Endodermal cell (in vitro differentiated cells): Measurements from ENCODE around the gene CLEC6A. TPM values are rescaled to one million over a fixed set of nuclear protein-coding genes. Genes with fewer than 3 reads are reported as not detected.

Source experiments
- DNase-seq: peaks from one replicate; pipeline ENCODE4 v3.0.0-alpha.2; 2017
- H3K27ac ChIP-seq: 2 replicates; pipeline ENCODE4 v1.5.1; 2013; ENCODE audit warnings: mild to moderate bottlenecking, low read depth, low read length, moderate library complexity
- H3K27me3 ChIP-seq: 2 replicates; pipeline ENCODE4 v1.6.1; 2013; ENCODE audit warnings: mild to moderate bottlenecking, low read length, moderate library complexity; ENCODE audit not compliant: insufficient read depth, control insufficient read depth, poor library complexity, severe bottlenecking
- H3K36me3 ChIP-seq: 2 replicates; pipeline ENCODE4 v1.7.0; 2013; ENCODE audit warnings: mild to moderate bottlenecking, low read length, moderate library complexity; ENCODE audit not compliant: control insufficient read depth, insufficient read depth
- H3K4me1 ChIP-seq: one replicate; pipeline ENCODE4 v1.7.0; 2013; ENCODE audit warnings: low read length; ENCODE audit not compliant: control insufficient read depth, insufficient read depth
- H3K4me3 ChIP-seq: 2 replicates; pipeline ENCODE4 v1.5.1; 2013; ENCODE audit warnings: mild to moderate bottlenecking, low read length, moderate library complexity
- H3K9ac ChIP-seq: 2 replicates; pipeline ENCODE4 v1.6.1; 2013; ENCODE audit warnings: mild to moderate bottlenecking, low read length, moderate library complexity; ENCODE audit not compliant: poor library complexity, severe bottlenecking; ENCODE audit errors: extremely low read depth
- H3K9me3 ChIP-seq: 2 replicates; pipeline ENCODE4 v1.6.1; 2013; ENCODE audit warnings: mild to moderate bottlenecking, low read length, moderate library complexity; ENCODE audit not compliant: control insufficient read depth
- H3K27ac Mint-ChIP-seq: 2 replicates; pipeline ENCODE4 v1.8.0; 2020; ENCODE audit warnings: mixed read lengths
- H3K27me3 Mint-ChIP-seq: 2 replicates; pipeline ENCODE4 v1.8.0; 2021; ENCODE audit warnings: mild to moderate bottlenecking, mixed read lengths; ENCODE audit not compliant: insufficient read depth
- H3K36me3 Mint-ChIP-seq: 2 replicates; pipeline ENCODE4 v1.8.0; 2020; ENCODE audit warnings: low read depth, mixed read lengths
- H3K4me1 Mint-ChIP-seq: 2 replicates; pipeline ENCODE4 v1.8.0; 2020; ENCODE audit warnings: mixed read lengths
- H3K4me3 Mint-ChIP-seq: 2 replicates; pipeline ENCODE4 v1.8.0; 2020; ENCODE audit warnings: mild to moderate bottlenecking, moderate library complexity, mixed read lengths
- H3K9me3 Mint-ChIP-seq: 2 replicates; pipeline ENCODE4 v1.8.0; 2020; ENCODE audit warnings: mild to moderate bottlenecking, mixed read lengths
- WGBS, 2 experiments: methylation state at CpG; one replicate each; pipeline versions ENCODE4 v1.1.5 to v1.1.7; 2013; ENCODE audit warnings: missing lambda C conversion rate in 2 of 2, mixed read lengths in 1 of 2; ENCODE audit not compliant: insufficient coverage in 1 of 2, insufficient read length in 1 of 2; 5-methylcytosine and 5-hydroxymethylcytosine counted together
- total RNA-seq, 2 donors: library from RNA; stranded (reverse); fragmentation: NEBNext Ultra II Directional in 1 of 2; extraction: Animal tissue kit (Norgen Biotek cat#: 25700) in 1 of 2; gene quantifications; 2 replicates in 1 of 2; 3 replicates in 1 of 2; pipeline ENCODE4 v1.2.1, GENCODE V29; 2021
- TF ChIP-seq, protein P1 (sequence below): fragments of 200-600 bp; sonication (generic); conservative IDR thresholded peaks from 2 replicates; pipeline ENCODE4 v1.5.0; 2021; ENCODE audit warnings: antibody characterized with exemption, mild to moderate bottlenecking

Gene CLEC6A
- total RNA-seq, 2 donors from 2014 or later, result 0.20 TPM; not detected in 1

DNA sequence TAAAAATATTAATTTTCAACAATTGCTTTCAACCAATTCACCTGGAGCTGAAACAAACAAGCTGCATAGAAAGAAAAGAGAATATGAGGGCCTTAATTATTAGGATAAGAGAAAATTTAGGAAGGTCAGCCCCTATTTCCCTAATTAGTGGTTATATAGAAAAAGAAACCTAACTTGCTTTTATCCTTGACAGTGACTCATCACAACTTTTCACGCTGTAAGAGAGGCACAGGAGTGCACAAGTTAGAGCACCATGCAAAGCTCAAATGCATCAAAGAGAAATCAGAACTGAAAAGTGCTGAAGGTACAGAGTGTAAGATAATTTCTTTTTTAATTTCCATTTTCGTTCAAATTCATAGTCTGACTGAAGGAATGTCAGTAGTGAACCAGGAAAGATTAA is 62.2 kb downstream of the CLEC6A start:
- peaks cover 7% of the 10 kb centered on the region for H3K9me3 ChIP-seq
- H3K27me3 ChIP-seq, result no peaks in the 10 kb centered on the region
- H3K4me1 ChIP-seq, result no peaks in the 10 kb centered on the region
- Mint-ChIP-seq H3K9me3 (peaks cover 3% of the 10 kb centered on the region), H3K36me3 (no peaks in the 10 kb centered on the region), H3K27me3 (no peaks in the 10 kb centered on the region), H3K4me3 (no peak overlapping the region), H3K4me1 (peaks cover 10% of the 10 kb centered on the region), H3K27ac (no peak overlapping the region)
- no peak for DNase-seq
- TF ChIP-seq, protein P1, sequence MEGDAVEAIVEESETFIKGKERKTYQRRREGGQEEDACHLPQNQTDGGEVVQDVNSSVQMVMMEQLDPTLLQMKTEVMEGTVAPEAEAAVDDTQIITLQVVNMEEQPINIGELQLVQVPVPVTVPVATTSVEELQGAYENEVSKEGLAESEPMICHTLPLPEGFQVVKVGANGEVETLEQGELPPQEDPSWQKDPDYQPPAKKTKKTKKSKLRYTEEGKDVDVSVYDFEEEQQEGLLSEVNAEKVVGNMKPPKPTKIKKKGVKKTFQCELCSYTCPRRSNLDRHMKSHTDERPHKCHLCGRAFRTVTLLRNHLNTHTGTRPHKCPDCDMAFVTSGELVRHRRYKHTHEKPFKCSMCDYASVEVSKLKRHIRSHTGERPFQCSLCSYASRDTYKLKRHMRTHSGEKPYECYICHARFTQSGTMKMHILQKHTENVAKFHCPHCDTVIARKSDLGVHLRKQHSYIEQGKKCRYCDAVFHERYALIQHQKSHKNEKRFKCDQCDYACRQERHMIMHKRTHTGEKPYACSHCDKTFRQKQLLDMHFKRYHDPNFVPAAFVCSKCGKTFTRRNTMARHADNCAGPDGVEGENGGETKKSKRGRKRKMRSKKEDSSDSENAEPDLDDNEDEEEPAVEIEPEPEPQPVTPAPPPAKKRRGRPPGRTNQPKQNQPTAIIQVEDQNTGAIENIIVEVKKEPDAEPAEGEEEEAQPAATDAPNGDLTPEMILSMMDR, result no peak
- no peak overlapping the region for H3K9ac ChIP-seq
- no peak overlapping the region for H3K27ac ChIP-seq
- no peak overlapping the region for H3K4me3 ChIP-seq
- no peaks in the 10 kb centered on the region for H3K36me3 ChIP-seq
- WGBS, 2 experiments, result 98 to 100% methylated on average over 2 of the region's 2 CpGs

DNA sequence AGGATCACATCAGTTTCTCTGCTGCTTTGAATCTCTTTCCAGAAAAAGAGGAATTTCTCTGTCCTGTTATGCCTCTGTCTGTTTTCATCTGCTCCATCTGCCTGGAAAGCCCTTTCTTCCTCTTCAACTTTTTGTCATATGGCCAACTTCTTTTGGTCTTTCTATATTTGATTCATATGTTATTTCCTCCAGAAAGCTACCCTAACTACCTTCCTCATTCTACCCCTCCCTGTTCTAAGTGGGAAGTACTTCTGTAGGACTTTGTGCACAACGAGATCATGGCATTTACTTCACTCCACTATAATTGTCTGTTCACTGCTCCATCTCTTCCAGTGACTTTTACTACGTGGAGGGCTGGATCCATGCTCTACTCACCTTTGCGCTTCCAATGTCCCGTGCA is 63.4 kb downstream of the CLEC6A start:
- H3K36me3 Mint-ChIP-seq, result peaks cover 1% of the 10 kb centered on the region
- Histone ChIP-seq H3K36me3 (no peaks in the 10 kb centered on the region), H3K27ac (no peak overlapping the region), H3K9me3 (peaks cover 7% of the 10 kb centered on the region), H3K4me1 (no peaks in the 10 kb centered on the region), H3K4me3 (no peak overlapping the region), H3K9ac (no peak overlapping the region), H3K27me3 (no peaks in the 10 kb centered on the region)
- no peaks in the 10 kb centered on the region for H3K27me3 Mint-ChIP-seq
- TF ChIP-seq, protein P1, result no peak
- H3K4me1 Mint-ChIP-seq, result peaks cover 10% of the 10 kb centered on the region
- 94 to 100% methylated on average over 3 to 4 of the region's 4 CpGs for WGBS, 2 experiments
- H3K4me3 Mint-ChIP-seq, result no peak overlapping the region
- DNase-seq, result no peak
- H3K27ac Mint-ChIP-seq, result no peak overlapping the region
- H3K9me3 Mint-ChIP-seq, result peaks cover 15% of the 10 kb centered on the region

DNA sequence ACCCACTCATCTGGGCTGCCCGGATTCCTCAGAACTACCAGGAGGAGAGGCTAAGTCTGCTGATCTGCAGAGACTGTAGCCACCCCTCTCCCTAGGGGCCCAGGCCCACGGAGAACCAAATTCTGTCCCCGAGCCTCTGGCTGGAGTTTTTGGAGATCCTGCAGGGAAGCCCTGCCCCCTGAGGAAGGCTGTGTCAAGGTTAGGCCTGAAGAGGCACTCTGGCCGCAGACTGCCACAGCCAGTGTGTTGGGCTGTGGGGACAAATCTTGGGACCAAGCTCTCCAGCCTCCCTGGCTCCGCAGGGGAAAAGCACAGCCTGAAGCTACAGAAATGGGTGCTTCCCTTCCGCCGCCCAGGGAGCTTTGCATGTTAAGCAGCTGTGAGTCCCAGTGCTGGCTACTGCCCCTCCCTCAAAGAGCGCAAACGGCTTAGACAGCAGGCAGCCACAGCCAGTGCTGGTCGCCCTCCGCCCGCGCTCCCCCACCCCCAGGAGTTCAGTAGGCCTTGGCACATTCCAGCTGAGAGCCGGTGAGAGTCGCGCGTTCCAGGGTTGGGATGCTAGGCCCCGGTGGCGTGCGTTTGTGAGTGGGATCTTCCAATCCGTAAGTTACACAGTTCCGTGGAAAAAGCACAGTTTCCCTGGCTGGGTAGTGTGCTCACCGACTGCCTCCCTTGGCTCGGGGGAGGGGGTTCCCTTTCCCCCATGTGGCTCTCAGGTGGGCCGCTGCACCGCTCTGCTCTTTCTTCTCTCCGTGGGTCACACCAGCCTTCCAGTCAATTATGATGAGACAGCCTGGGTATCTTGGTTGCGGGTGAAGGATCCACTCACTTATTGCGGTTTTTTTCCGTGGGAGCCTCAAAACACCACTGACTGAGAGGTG is 71.7 kb downstream of the CLEC6A start:
- 79 to 91% methylated on average over 26 to 30 of the region's 30 CpGs for WGBS, 2 experiments
- Histone ChIP-seq H3K4me3 (no peak overlapping the region), H3K36me3 (no peaks in the 10 kb centered on the region), H3K9me3 (peaks cover 13% of the 10 kb centered on the region), H3K4me1 (no peaks in the 10 kb centered on the region), H3K9ac (no peak overlapping the region), H3K27me3 (no peaks in the 10 kb centered on the region), H3K27ac (no peak overlapping the region)
- H3K27ac Mint-ChIP-seq, result peak overlapping the region; percentile 28
- DNase-seq, result peak; percentile 84
- H3K4me1 Mint-ChIP-seq, result peaks cover 9% of the 10 kb centered on the region
- peaks cover 37% of the 10 kb centered on the region for H3K9me3 Mint-ChIP-seq
- H3K36me3 Mint-ChIP-seq, result peaks cover 5% of the 10 kb centered on the region
- H3K27me3 Mint-ChIP-seq, result no peaks in the 10 kb centered on the region
- TF ChIP-seq, protein P1, result peak; percentile 34
- H3K4me3 Mint-ChIP-seq, result no peak overlapping the region

Other genes starting within 250 kb of the CLEC6A start
- under 1 TPM in 1 of 2 donors, not detected in 1; 0.40 TPM for gene FAM90A1, start 228.3 kb upstream of the CLEC6A start, total RNA-seq
- under 1 TPM in 1 of 2 donors, not detected in 1; 0.66 TPM for gene CLEC4D, start 57.5 kb downstream of the CLEC6A start, total RNA-seq
- gene CLEC4E, start 84.9 kb downstream of the CLEC6A start, total RNA-seq, result not detected
- not detected for gene AICDA, start 156.9 kb downstream of the CLEC6A start, total RNA-seq
- under 1 TPM in 1 of 2 donors, not detected in 1; 0.44 TPM for gene MFAP5, start 206.9 kb downstream of the CLEC6A start, total RNA-seq
- 100 to 1,000 TPM in 1 of 2 donors, 10 to 100 TPM in 1; 85.3 to 180 TPM for gene RIMKLB, start 242.0 kb downstream of the CLEC6A start, total RNA-seq